GM12864 (cell line): ENCODE results near the gene ALDH9A1.

ENCODE experiments used
- DNase-seq: peaks from one replicate; pipeline ENCODE4 v3.0.0-alpha.2; 2011; ENCODE audit warnings: low read depth
- H3K4me3 ChIP-seq: 2 replicates; pipeline ENCODE4 v1.5.1; 2011; ENCODE audit warnings: mild to moderate bottlenecking, low read depth, low read length, control low read depth
- CTCF ChIP-seq: IDR thresholded peaks from 2 replicates; pipeline ENCODE4 v1.5.1; 2011; ENCODE audit warnings: low read depth, mild to moderate bottlenecking, moderate library complexity, low read length, control low read depth, inconsistent platforms; ENCODE audit errors: missing control alignments

ALDH9A1 gene

GRCh38 chr1:165616054-165616612 is 82.2 kb downstream of the ALDH9A1 start:
- no peak overlapping the region for H3K4me3 ChIP-seq
- no peak for DNase-seq
- no peak for TF ChIP-seq CTCF
